ENCODE results near the gene ACCSL. TPM values are rescaled to one million over a fixed set of nuclear protein-coding genes. Genes with fewer than 3 reads are reported as not detected.
A peak's percentile ranks its signal among the peaks of the same experiment; 100 is the strongest.

Gene ACCSL
- total RNA-seq, 1 experiment from 2014 or later: not detected

- H3K27ac ChIP-seq (ENCODE audit: low read length): no peak overlapping the region
- H3K4me2 ChIP-seq (ENCODE audit: low read length): peak overlapping the region; percentile 91
- H4K20me1 ChIP-seq (ENCODE audit: low read length): no peaks in the 10 kb centered on the region; the same call in 1 of the 2 replicates
- H3K4me3 ChIP-seq (ENCODE audit: low read length): peak overlapping the region; percentile 84; the same call in 1 of the 2 replicates
- ChIA-PET CTCF (no interaction called here), POLR2A (ENCODE audit: unreplicated experiment) (no interaction called here)
- H3K27me3 ChIP-seq (ENCODE audit: low read length): no peaks in the 10 kb centered on the region
- no peaks in the 10 kb centered on the region for H3F3A ChIP-seq (ENCODE audit: low read length, unreplicated experiment)
- intact Hi-C loops (cut with micrococcal nuclease): no loop called here
- peaks cover 13% of the 10 kb centered on the region for H3K4me1 ChIP-seq (ENCODE audit: insufficient read depth, low read length)
- no peak for TF ChIP-seq EZH2 (IDR thresholded peaks at IDR 0.05; ENCODE audit: low read length, unreplicated experiment)
- TF ChIP-seq EZH2phosphoT487 (IDR thresholded peaks at IDR 0.05; ENCODE audit: borderline replicate concordance, low read length): no peak
- TF ChIP-seq CTCF (conservative IDR thresholded peaks at IDR 0.05; ENCODE audit: low read depth, low read length): no peak
- H3K36me3 ChIP-seq (ENCODE audit: low read depth, low read length): no peaks in the 10 kb centered on the region
- no TSS peak for BruUV-seq (replicated peaks)
- H2AFZ ChIP-seq (ENCODE audit: low read length): no peak overlapping the region
- no peak for ATAC-seq
- no peaks in the 10 kb centered on the region for H3K9me3 ChIP-seq (ENCODE audit: low read length)
- H3K79me2 ChIP-seq (ENCODE audit: low read length): no peaks in the 10 kb centered on the region
- peak overlapping the region; percentile 8; the same call in 1 of the 2 replicates for H3K9ac ChIP-seq (ENCODE audit: low read length)
- no peaks in the 10 kb centered on the region for H3K9me2 ChIP-seq (replicated peaks; ENCODE audit: low read length)
- no peak for DNase-seq
These were observed 19.5 kb downstream of the ACCSL start for GRCh38 chr11:44067266-44067665.

- no peak overlapping the region for H2AFZ ChIP-seq (ENCODE audit: low read length)
- TF ChIP-seq EZH2 (IDR thresholded peaks at IDR 0.05; ENCODE audit: low read length, unreplicated experiment) (no peak), EZH2phosphoT487 (IDR thresholded peaks at IDR 0.05; ENCODE audit: borderline replicate concordance, low read length) (no peak), CTCF (conservative IDR thresholded peaks at IDR 0.05; ENCODE audit: low read depth, low read length) (no peak)
- no peaks in the 10 kb centered on the region for H3K36me3 ChIP-seq (ENCODE audit: low read depth, low read length)
- CTCF ChIA-PET: no interaction called here
- ATAC-seq (no peak), DNase-seq (no peak)
- H3F3A ChIP-seq (ENCODE audit: low read length, unreplicated experiment): no peaks in the 10 kb centered on the region
- intact Hi-C loops (cut with micrococcal nuclease): no loop called here
- H3K27ac ChIP-seq (ENCODE audit: low read length): no peak overlapping the region
- no peaks in the 10 kb centered on the region for H3K27me3 ChIP-seq (ENCODE audit: low read length)
- peaks cover 13% of the 10 kb centered on the region for H3K4me1 ChIP-seq (ENCODE audit: insufficient read depth, low read length)
- H3K4me3 ChIP-seq (ENCODE audit: low read length): no peak overlapping the region
- no peak overlapping the region for H3K9ac ChIP-seq (ENCODE audit: low read length)
- no peaks in the 10 kb centered on the region for H3K79me2 ChIP-seq (ENCODE audit: low read length)
- no TSS peak for BruUV-seq (replicated peaks)
- no peaks in the 10 kb centered on the region for H3K9me2 ChIP-seq (replicated peaks; ENCODE audit: low read length)
- no peaks in the 10 kb centered on the region; the same call in 1 of the 2 replicates for H4K20me1 ChIP-seq (ENCODE audit: low read length)
- POLR2A ChIA-PET (ENCODE audit: unreplicated experiment): no interaction called here
- no peaks in the 10 kb centered on the region for H3K9me3 ChIP-seq (ENCODE audit: low read length)
- no peak overlapping the region for H3K4me2 ChIP-seq (ENCODE audit: low read length)
These were observed 20.4 kb downstream of the ACCSL start for GRCh38 chr11:44068180-44068579.

DNA sequence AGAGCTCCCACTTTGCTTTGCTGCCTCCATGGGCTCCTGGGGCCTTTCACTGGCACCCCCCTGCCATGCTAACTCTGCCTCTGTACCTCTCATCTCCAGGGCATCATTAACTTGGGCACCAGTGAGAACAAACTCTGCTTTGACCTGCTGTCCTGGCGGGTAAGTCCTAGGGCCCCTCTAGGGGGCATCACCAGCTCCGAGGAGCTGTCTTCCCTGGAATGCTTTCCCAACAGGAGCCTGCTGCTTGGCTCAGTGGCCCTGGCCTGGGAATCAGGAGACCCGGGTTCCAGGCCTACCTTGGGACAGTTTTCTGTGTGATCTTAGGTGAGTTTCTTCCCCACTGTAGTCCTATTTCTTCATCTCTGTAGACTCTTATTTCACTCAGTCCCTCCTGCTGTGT lies 23.4 kb downstream of the ACCSL start:
- no TSS peak for BruUV-seq (replicated peaks)
- Histone ChIP-seq H3K27me3 (ENCODE audit: low read length) (no peaks in the 10 kb centered on the region), H3K36me3 (ENCODE audit: low read depth, low read length) (no peaks in the 10 kb centered on the region), H4K20me1 (ENCODE audit: low read length) (no peaks in the 10 kb centered on the region; the same call in 1 of the 2 replicates), H3K4me1 (ENCODE audit: insufficient read depth, low read length) (peaks cover 6% of the 10 kb centered on the region), H3K4me2 (ENCODE audit: low read length) (no peak overlapping the region), H3K9me2 (replicated peaks; ENCODE audit: low read length) (no peaks in the 10 kb centered on the region), H3K79me2 (ENCODE audit: low read length) (no peaks in the 10 kb centered on the region), H3K4me3 (ENCODE audit: low read length) (no peak overlapping the region), H3K9me3 (ENCODE audit: low read length) (no peaks in the 10 kb centered on the region), H3K27ac (ENCODE audit: low read length) (no peak overlapping the region), H2AFZ (ENCODE audit: low read length) (no peak overlapping the region), H3K9ac (ENCODE audit: low read length) (no peak overlapping the region), H3F3A (ENCODE audit: low read length, unreplicated experiment) (no peaks in the 10 kb centered on the region)
- TF ChIP-seq EZH2 (IDR thresholded peaks at IDR 0.05; ENCODE audit: low read length, unreplicated experiment) (no peak), CTCF (conservative IDR thresholded peaks at IDR 0.05; ENCODE audit: low read depth, low read length) (peak; percentile 18; the same call in 1 of the 2 replicates), EZH2phosphoT487 (IDR thresholded peaks at IDR 0.05; ENCODE audit: borderline replicate concordance, low read length) (no peak)
- ChIA-PET POLR2A (ENCODE audit: unreplicated experiment) (interaction anchor here (0.6 kb wide), 1 partner anchor 90 kb away, joined by 3 read pairs; no protein-coding TSS in a partner anchor), CTCF (no interaction called here)
- DNase-seq (no peak), ATAC-seq (no peak)
- intact Hi-C loops (cut with micrococcal nuclease): no loop called here
